Measurements from ENCODE around the gene MFF.

The MFF gene, protein sequence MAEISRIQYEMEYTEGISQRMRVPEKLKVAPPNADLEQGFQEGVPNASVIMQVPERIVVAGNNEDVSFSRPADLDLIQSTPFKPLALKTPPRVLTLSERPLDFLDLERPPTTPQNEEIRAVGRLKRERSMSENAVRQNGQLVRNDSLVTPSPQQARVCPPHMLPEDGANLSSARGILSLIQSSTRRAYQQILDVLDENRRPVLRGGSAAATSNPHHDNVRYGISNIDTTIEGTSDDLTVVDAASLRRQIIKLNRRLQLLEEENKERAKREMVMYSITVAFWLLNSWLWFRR

GRCh38 chr2:227324995-227325838 lies at the start of gene MFF:
MFF (plus strand) TSS chr2:227325251; CDS start chr2:227330666, 5,415 bp downstream.
- peak; percentile 87 for DNase-seq

GRCh38 chr2:227280895-227281294 lies 44.2 kb upstream of the MFF start:
- DNase-seq: no peak

GRCh38 chr2:227285741-227286236 lies 39.3 kb upstream of the MFF start:
- DNase-seq: no peak

DNA sequence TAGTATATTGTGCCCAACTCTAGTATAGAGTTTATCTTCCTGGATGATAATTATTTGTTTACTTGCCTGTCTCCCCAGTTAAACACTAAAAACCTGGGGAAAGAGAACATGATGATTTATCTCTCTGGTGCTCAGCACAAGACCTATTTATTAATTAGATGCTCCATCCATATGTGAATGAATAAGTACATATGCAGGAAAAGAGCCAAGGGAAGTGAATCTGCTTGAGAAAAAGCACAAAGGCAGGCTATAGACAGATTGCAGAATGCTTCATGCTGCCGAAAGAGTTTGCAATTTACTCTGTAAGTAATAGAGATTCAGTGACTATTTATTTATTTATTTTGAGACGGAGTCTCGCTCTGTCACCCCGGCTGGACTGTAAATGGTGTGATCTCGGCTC lies 37.3 kb upstream of the MFF start:
- DNase-seq: no peak

- no peak for DNase-seq
Observed at GRCh38 chr2:227292314-227292713, 32.7 kb upstream of the MFF start.

DNA sequence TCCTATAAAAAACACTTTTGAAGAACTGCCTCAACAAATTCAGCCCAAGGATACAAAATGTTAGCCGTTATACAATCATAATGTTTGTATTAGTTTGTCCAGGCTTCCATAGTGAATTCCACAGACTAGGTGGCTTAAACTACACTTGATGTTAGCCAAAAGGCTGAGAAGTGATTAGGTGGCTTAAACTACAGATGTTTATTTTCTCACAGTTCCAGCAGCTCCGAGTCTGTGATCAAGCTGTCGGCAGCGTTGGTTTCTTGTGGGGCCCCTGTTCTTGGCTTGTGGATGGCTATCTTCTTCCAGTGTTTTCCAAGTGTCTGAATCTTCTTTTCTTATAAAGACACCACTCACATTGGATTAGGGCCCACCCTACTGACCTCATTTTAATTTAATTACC lies 31.5 kb upstream of the MFF start:
- no peak for DNase-seq

- no peak for DNase-seq
Observed at GRCh38 chr2:227295806-227296205, 29.2 kb upstream of the MFF start.

- no peak for DNase-seq
Observed at GRCh38 chr2:227296671-227297405, 28.2 kb upstream of the MFF start.

GRCh38 chr2:227301523-227301922 lies 23.5 kb upstream of the MFF start:
- DNase-seq: no peak

DNA sequence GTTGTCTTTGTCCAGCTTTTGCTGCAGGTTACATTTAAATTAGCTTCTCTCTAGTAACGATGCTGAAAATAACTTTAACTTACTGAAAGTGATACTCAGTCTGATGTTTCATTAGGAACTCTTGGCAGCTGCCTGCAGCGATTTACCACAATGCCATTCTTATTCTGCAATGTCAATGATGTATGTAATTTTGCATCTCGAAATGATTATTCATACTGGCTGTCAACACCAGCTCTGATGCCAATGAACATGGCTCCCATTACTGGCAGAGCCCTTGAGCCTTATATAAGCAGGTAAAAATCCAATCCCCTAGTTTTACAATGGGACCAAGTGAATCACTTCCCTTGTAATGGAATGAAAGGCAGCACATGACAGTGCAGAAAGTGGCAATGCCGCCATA lies 16.3 kb upstream of the MFF start:
- no peak for DNase-seq

DNA sequence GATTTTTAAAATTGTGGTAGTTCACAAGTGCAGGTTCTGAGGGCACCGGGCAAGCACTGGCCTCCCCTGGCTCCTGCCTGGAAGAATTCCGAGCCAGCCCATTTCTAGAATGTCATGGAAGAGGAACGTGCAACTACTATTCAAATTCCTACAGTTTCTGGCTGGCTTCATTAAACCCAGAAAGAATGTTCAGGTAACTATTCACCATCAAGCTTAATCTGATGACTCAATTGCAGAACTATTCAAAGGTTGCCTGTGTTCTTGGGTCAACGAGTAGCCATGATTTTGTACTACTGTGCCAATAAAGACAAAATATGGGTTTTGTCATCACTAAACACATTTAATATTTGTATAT lies 14.3 kb upstream of the MFF start:
- no peak for DNase-seq

DNA sequence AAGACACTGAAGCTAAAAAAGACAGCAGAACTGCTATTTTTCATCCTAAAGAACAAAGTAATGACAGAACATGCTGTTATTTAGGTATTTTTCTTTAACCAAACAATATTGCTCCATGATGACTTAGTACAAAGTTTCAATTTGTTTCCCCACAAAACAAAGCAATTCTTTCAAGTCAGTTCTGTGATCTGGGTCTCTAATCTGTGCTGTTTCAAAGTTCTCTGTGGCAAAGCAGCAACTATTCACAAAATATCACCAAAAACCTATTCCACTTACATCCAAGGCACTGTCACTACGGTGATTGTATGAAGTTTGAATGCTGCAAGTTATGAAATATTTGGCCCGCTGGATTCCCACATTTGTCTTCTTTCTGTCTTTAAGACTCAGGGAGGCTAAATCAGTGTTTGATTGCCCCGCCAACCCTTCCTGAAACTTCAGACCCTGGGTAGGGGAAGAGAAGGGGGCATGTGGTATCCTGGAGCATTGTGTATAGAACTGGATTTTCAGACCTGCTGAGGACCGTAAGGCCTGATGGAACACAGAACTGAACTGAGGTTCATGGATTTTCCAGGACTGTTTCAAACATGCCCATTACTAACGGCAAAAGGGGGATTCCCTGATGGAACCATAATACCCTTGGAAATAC lies 13.1 kb upstream of the MFF start:
- no peak for DNase-seq

DNA sequence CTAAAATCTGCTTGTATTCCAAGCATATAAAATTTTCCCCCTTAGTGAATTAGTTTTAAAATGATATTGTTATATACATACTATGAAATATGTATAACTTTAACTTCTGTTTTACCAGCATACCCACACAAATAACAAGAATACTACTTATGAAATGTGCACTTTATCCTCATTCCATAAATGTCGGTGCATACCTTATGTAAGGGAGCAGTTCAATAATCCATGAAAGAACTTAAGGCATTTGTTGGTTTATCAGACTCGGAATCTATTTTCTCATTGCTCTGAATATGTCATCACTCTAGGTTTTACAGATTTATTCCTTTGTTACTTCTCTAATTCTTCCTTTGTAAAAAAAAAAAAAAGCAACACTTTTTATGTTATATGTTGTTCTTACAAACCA lies 12.5 kb upstream of the MFF start:
- DNase-seq: no peak

DNA sequence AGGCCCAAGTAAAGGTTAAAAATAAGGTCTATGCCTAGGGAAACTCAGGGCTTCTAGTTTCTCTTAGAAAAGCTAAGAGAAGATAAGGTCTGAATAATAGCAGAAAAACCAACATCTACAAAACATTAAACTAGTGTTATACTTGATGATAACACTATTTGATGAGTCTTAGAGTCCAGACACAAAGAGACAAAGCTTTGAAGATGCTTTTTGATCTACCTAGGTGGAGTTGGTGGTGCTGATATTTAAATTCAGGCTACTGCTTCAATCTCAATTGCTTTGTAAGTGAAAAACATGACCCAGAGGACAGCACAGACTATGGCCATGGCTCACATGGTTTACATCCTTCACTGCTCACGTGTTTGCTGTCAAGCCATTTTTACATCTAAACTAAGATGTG lies 11.7 kb upstream of the MFF start:
- no peak for DNase-seq

DNA sequence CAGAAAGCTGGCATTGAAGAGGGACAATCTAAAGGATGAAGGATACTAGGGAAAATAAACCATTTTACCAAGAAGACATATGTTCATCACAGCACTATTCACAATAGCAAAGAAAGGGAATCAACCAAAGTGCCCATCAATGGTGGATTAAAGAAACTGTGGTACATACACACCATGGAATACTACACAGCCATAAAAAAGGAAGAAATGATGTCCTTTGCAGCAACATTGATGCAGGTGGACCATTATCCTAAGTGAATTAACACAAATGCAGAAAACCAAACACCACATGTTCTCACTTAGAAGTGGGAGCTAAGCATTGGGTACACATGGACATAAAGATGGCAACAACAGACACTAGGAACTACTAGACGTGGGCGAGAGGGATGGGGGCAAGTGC lies 7.2 kb upstream of the MFF start:
- DNase-seq: no peak

DNA sequence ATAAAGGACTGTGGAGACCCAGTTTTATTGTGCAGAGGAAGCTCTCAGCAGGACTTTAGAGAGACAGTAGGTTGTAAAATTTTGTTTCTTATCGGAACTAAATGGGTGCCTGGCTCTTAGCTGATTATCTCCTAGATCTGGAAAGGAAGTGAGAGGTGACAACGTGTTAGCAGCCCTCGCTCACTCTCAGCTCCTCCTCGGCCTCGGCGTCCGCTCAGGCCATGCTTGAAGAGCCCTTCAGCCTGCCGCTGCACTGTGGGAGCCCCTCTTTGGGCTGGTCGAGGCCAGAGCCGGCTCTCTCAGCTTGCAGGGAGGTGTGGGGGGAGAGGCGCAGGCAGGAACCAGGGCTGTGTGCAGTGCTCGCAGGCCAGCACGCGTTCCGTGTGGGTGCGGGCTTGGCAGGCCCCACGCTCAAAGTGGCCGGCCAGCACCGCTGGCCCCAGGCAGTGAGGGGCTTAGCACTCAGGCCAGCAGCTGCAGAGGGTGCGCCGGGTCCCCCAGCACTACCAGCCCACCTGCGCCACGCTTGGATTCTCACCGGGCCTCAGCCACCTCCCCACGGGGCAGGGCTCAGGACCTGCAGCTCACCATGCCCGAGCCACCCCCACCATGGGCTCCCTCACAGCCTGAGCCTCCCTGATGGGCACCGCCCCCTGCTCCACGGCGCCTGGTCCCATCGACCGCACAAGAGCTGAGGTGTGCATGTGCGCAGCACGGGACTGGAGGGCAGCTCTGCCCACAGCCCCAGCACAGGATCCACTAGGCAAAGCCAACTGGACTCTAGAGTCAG lies 4.6 kb upstream of the MFF start:
- no peak for DNase-seq

GRCh38 chr2:227322530-227323205 lies 2.4 kb upstream of the MFF start:
- no peak for DNase-seq

- DNase-seq: no peak
Observed at GRCh38 chr2:227323818-227324217, 1.2 kb upstream of the MFF start.

DNA sequence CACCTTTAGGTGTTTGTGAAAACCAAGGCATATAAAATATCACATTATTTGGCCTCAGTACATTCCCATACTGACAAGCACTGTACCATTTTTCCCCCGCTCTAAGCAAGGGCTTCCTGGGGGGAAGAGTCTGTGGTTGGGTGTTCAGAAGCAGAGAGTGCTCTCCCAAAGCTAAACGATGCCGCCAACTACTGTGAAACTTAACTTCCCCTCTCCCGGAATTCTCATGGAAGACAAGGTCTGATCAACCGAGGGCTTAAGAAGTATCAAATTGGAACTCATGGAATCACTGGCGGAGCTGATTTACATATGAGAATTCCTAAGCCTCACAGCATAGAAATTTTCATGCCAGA lies 433 bp upstream of the MFF start:
- DNase-seq: no peak

GRCh38 chr2:227325839-227326195 lies 766 bp downstream of the MFF start:
- peak; percentile 42 for DNase-seq

DNA sequence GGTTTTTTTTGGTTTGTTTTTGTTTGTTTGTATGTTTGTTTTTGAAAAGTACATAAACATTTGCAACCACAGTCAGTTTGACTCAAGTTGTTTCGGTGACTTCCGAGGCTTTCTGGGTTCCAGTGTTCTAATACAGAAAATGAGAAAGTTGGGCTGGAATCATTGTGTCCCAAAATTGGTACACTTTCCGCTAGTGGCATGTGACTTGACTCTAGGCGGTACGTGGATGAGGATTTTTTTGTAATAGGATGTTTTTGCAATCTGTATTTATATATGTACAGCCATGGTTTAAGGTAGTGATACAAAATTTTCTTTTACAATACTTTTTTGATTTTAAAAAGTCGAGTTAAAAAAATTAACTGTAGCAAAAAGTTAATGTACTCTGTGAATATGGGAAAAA lies 1.7 kb downstream of the MFF start:
- no peak for DNase-seq

GRCh38 chr2:227335713-227336112 lies 10.7 kb downstream of the MFF start:
- DNase-seq: no peak
